HG03025 (cell line): ENCODE results near the gene NEGR1.
"Not testable (repeated sequence)": the region's sequence is repeated elsewhere in the genome, so short reads cannot be mapped to it uniquely, and the experiment has no call there.

Experiments
- ATAC-seq: cut with Tn5 transposase; IDR thresholded peaks from one replicate; pipeline ENCODE4 v1.9.1; 2021; ENCODE audit warnings: mild to moderate bottlenecking, moderate library complexity; ENCODE audit not compliant: unreplicated experiment, low FRiP score

NEGR1 gene

DNA sequence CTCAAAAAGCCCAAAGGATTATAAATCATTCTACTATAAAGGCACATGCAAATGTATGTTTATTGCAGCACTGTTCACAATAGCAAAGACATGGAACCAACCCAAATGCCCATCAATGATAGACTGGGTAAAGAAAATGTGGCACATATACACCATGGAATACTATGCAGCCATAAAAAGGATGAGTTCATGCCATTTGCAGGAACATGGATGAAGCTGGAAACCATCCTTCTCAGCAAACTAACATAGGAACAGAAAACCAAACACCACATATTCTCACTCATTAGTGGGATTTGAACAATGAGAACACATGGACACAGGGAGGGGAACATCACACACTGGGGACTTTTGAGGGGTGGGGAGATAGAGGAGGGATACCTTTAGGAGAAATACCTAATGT lies 46.4 kb downstream of the NEGR1 start:
- ATAC-seq = not testable (repeated sequence)

DNA sequence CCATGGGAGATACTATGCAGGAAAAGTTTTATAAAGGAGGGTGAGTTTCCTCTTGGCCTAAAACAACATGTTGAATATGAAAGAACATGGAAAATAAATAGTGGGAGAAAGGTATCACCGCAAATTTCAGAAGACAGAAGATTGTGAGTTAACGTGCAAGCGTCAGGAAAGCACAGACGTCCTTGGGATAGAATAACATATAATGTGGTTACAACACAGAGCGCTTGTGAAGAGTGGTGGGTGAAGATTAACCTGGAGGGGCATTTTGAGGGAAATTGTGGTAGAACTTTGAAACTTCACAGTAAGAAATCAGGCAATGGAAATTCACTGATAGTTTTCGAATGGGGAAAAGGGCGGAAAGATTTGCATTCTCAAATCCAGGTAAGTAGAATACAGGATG lies 47.3 kb downstream of the NEGR1 start:
- ATAC-seq = no peak

DNA sequence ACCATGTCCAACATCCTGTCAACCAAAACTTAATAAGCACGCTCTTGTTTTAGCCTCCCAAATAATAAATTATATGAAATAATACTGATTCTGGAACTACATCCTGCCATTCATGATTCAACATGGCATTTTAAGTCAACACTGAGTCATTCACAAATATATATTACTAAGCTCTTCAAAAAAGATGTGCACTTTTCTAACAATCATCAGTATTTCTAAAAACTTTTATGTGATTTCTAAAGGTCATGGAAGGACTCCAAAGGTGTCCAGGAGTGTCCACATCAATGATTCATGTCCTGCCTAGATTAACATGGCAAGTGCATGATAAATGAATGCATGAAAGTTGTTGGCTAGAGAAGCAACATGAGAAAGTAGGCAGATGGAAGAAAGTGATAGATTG lies 51.6 kb downstream of the NEGR1 start:
- no peak for ATAC-seq

DNA sequence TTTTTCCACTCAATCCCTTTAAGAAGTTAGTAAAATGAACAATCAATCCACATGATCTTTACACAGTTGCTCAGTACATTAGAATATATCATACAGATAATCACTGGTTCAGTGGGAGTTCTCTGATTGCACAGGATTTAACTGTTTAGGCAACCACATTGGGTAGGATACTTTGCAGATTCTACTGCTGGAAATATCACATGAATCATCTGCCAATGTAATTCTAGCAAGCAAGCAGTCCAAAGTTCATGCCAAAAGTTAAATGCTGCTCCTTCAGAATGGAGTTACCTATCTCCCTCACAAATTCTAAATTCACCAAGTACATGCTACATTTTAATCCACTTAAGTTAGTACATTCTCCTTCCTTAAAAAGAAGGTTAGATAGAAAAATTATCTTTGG lies 52.4 kb downstream of the NEGR1 start:
- no peak for ATAC-seq

DNA sequence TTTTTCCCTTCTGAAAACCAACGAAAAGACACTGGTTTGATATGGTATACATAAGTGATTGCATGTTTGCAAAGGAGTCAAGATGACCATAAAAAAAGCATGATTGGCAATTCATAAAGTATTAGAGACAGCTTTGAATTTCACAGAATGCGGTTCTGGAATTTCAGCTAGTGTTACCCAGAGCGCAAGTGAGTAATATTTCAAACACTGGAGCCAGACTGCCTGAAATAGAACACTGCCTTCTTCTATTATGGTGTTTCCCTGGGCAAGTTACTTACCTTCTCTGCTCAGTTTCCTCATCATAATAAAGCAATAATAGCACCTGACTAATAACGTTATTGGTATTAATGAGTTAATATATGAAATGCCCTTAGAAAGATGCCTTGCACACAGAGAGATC lies 54.7 kb downstream of the NEGR1 start:
- ATAC-seq = no peak

DNA sequence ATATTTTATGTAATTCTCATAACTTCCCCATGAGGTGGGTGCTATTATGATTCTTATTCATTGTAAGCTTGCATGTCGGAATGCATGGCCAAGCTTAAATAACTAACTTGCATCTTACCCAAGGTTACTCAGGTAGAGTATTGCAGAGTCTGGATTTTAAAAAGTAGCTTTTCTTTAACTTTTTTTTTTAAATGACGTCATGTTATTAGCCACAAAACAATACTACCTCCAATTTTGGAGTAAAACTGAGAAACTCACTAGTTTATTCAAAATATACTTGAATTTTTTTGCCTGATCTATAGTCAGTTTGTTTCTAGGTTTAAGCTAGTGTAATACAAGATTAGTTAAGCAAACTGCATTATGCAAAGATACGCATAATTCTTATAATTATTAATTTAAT lies 57.8 kb downstream of the NEGR1 start:
- ATAC-seq = no peak

DNA sequence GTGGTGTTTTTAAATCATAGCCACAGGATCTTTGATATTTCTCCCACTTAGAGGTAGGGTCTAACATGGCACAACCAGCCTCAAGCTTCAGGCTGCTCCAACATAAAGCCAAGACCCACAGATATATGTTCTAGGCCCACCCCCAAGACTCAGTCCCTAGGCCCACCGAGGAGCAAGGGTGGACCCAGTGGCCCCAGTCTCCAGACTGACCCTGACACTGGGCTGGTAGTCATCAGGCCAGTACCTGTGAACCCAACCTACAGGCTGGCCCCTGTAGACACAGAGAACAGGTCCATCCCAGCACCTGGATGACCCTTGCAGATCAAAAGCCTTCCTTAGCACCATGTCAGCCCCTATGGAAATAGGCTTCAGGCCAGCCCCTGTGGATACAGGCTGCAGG lies 60.5 kb downstream of the NEGR1 start:
- ATAC-seq = no peak

DNA sequence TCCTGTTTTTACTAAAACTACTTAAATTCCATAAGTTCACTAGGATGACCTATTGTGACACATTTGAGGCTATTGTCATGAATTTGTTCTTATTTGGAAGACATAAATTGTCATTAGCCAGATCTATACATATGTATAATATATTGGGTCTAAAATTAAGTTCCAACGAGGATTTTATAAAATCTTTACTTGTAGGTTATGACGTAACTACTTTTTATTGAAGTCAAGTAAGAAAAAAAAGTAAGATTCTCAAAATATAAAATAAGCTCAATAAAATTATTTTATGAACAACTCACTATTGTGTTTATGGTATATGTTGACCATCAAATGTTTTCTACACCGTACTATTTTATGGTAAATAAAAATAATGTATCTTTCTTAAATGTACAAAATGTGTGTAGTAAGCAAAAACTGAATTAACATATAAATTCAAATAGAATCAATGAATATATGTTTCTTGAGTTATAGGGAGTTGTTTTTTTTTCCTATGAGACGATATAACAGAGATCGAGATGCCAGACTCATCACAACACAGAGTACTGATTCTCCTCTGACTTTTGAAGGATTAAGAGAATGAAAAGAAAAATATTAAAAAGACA lies 64.1 kb downstream of the NEGR1 start:
- ATAC-seq = no peak

DNA sequence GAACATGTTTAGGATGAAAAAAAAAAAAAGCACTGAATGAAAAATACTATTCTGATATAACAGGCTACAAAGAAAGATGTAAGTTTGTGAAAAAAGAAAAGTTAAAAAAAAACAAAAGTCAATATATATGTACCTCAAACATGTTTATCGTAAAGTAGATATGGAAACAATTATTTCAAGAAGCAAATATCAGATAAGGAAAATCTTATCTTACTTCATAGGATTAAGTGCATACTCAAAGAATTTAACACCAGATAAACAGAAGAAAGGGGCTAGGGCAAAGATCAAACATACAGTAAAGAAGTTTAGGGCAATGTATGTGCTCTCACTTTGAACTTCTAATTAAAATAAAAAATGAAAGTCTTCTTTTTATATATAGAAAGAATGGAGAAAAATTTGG lies 75.3 kb downstream of the NEGR1 start:
- no peak for ATAC-seq

DNA sequence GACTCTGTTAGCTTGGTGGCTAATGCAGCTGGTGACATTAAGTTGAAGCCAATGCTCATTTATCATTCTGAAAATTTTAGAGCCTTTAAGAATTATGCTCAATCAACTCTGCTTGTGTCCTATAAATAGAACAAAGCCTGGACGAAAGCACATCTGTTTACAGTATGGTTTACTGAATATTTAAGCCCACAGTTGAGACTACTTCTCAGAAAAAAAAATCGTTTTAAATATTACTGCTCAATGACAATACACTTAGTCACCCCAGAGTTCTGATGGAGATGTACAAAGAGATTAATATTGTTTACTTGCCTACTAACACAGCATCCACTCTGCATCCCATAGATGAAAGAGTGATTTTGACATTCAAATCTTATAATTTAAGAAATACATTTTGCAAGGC lies 79.6 kb downstream of the NEGR1 start:
- ATAC-seq = no peak

DNA sequence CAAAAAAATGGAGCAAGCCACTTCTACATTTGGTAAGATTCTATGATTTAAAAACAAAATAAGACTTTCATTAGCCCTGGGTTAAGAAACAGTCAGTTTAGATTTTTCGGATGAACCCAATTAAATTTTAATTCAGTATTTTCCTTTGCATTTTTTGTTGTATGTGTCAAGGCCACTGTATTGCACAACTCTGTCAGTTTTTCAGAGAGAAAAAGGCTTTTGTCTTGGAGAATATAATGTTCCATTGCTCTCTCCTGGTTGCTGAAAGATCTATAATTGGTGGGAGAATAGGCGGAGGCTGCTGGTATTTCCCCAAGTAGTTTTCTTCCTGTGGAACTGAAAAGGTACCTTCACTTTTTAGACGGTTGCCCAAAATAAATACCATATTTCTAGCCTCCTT lies 84.6 kb downstream of the NEGR1 start:
- ATAC-seq = no peak

DNA sequence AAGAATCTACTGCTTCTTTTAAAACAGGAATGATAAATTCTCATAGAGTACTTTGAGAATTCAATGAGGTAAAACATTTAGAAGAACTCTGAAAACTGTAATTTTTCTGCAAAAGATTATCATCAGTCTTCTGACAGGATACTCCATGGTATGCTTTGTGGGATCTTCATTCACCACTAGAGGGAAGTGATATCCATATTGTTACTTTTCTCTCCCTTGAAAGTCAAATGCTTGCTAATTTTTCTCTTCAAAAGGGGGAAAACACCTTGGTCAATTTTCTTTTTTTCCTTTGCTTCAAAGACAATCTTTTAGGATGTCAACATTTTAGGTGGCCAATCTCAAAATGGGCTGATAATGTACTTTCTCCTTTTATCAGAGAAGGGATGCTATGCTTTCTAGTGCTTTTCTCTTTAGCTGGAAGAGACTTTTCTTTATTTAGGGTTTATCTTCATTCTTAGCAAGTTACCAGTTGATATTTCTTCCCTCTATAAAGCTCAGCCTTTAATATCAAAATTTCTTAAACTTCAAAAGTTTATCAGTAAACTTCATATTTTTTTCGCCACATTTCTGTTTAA lies 95.5 kb downstream of the NEGR1 start:
- ATAC-seq = no peak

DNA sequence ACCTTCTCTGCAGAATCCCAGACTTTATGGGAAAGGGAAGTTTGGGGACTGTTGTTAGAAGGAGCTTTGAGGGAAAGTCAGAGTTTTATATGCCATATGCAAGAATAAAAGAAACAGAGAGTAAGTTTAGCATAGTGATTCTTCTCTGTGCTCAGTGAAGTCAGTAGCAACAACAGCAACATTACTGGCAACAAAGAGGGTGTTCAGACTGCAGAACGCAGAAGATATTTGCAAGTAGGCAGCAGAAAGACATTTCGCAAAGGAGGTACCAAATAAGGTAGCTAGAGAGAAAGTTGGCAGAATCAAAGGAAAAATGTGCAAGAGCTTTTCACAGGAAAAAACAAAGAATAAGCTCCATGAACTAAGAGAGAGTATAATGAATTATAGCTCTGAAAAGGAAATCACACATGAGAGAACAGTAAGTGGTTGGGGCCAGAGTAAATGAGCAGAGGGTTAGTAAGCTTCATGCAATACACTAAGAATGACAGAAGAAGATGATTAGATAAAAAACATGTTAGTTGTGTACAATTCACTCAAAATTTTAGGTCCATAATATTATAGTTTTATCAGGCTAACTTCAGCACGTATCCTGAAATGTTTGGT lies 98.1 kb downstream of the NEGR1 start:
- no peak for ATAC-seq

DNA sequence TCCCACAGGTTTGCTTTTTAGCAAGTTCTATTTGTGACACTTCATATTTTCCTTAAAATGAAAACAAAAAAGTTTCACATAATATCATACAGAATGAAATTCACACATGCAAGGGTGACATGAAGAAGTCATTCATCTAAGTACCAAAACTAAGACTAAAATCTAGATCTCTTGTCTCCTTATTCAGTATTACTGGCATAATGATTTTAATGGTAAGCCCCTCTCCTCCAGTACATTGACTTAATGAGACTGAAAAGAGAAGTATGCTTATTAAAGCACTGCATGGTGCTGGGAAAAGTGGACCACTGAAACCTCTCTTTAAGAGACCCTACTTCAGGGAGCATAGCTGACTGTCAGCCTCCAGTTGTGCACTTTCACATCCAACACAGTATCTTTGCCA lies 99.5 kb downstream of the NEGR1 start:
- ATAC-seq = no peak

DNA sequence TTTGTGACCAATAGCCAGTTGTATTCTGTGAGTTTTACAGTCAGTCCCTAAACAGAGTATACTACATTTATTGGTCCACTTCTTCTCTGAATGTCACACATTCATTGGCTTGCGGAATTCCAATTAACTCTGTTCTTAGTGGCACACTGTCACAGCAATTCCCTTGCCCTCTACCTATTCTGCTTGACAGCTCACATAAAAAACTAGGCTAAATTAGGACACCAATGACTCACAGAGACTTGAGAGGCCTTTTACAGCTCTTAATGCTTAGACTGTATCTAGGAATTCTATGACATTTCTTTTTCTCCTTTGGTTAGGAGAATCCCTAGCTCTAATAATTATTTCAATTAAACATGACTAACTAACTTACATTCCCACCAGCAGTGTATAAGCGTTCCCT lies 104.1 kb downstream of the NEGR1 start:
- ATAC-seq = no peak

DNA sequence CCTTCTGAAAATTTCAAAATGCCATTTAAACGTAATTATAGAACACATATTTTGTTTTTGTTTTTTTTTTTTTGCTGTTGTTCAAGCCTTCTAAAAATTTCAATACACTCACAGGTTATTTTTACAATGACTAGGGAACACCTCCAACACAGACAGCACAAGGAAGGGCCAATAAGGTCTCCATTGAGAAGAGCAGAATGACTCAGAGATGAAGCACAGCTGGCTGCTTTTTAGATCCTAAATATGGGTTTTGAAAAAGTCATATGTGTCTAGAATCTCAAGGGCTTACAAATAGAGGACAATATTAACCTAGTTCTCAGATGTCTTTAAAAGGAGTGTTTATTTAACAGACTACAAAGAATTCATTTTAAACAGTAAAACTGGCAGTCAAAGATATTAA lies 104.6 kb downstream of the NEGR1 start:
- no peak for ATAC-seq

DNA sequence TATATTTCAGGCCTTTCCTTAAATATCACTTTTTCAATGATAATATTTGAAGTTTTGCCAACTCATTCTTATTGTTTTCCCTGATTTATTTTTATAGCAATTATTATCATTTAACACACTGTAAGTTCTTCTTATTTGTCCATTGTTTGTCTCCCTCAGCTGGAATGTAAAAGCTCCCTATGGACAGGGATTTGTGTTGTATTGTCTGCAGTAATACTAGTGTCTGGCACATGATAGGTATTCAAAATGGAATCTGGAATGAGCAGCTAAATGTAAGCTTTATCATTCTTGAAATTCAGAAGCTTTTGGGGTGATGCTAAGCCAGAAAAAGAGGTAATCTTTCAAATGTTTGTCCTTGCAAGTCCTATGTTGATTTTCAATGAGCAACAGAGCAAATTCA lies 112.1 kb downstream of the NEGR1 start:
- no peak for ATAC-seq

DNA sequence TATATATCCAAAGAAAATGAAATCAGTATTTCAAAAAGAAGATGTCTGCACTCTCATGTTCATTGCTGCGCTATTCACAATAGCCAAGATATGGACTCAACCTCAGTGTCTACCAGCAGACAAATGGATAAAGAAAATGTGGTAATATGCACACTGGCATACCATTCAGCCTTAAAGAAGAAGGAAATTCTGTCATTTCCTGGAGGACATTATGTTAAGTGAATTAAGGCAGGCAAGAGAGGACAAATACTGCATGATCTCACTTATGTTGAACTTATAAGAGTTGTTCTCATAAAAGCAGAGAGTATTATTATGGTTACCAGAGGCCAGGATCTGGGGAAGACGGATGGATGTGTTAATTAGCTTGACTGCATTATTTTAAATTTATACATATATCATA lies 115.9 kb downstream of the NEGR1 start:
- ATAC-seq = no peak

DNA sequence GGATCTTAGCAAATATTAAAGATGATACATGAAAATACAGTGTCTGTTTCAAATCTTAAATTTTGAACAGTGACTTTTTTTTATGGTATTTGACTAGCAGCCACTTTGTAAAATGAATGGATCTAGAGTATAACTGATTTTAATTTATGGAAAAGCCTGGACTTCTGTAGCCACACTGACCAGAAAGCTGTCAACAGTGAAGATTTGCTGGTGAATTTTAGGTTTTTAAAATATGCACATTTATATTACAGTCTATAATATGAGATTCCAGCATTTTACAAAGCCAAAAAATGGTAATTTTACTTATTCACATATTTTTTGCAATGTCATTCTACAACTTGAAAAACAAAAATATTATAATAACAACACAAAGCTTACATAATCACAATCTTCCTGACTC lies 131.8 kb downstream of the NEGR1 start:
- no peak for ATAC-seq

DNA sequence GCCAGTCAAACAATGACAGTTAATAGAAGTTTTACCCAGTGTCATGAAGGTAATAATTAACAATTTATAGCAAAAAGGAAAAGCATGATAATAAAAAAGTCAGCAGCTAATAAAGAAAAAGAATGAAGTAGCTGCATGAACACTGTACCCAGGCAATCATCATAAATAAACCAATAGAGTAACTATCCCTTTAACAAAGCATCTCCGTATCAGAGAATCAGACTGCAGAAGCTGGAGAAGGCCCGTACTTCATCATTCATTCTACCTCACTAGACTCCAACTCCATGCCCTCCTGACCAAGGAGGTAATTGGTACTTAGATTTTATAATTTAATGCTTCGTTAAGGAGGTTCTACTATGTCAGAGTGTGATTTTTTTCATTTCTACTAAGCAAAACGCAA lies 140.5 kb downstream of the NEGR1 start:
- no peak for ATAC-seq

DNA sequence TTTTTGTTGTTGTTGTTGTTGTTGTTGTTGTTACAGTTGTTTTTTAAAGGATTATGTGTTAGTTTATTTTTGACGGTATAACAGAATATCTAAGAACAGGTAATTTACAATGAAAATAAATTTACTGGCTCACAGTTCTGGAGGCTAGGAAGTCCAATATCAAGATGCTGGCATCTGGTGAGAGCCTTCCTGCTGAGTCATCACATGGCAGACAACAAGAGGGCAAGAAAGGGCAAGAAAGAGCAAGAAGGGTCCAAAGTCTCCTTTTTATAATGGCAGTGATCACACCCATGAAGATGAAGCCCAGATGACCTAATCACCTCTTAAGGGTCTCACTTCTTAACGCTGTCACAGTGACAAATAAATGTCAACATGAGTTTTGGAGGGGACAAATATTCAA lies 142.1 kb downstream of the NEGR1 start:
- ATAC-seq = no peak

DNA sequence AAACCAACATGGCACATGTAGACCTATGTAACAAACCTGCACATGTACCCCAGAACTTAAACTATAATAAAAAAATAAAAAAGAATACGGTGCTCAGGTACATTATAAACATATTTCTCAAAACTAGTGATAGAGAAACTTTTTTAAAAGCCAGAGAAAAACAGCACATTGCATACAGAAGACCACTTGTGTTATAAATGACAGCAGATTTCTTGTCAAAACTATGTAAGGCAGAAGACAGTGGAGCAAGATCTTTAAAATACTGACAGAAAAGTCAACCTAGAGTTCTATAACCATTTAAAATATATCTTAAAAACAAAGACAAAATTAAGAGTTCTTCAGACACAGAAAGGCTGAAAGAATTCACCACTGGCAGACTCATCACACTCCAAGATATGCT lies 144.7 kb downstream of the NEGR1 start:
- no peak for ATAC-seq

DNA sequence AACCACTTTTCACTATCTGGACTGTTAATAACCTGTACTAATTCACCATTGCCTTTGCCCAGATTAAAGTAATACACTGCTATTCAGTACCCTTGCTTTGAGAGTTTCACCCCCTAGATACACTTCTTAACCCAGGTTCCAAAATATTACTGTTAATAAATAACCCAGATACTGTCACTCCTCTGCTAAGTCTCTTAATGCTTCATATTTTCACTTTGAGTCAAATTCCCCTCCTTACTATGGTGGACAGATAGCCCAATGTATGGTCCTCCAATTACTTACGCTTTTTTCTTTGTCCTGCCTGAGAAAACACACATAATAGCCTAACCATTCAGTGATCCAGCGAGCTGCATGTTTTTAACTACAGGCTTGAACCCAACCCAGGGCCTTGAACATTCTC lies 152.5 kb downstream of the NEGR1 start:
- ATAC-seq = no peak
